H1 (cell line): Measurements from ENCODE around the gene HMX1. TPM values are rescaled to one million over a fixed set of nuclear protein-coding genes. Genes with fewer than 3 reads are reported as not detected.

ENCODE experiments used
- CTCF ChIA-PET: fragments of 300-600 bp; sonication (Branson Sonifier 250); formaldehyde crosslinking; loops from one replicate; lab custom pipeline; 2021; ENCODE audit not compliant: partially characterized antibody; lab: Charles Lee
- POLR2A ChIA-PET: fragments of 300-600 bp; sonication (Branson Sonifier 250); formaldehyde crosslinking; loops from one replicate; lab custom pipeline; 2021; ENCODE audit warnings: inconsistent platforms; ENCODE audit not compliant: partially characterized antibody; lab: Charles Lee
- DNase-seq, 2 experiments: peaks; one replicate each; pipeline versions ENCODE4 v3.0.0 to v3.0.0-alpha.2; 2010 to 2022; ENCODE audit warnings: low spot score in 2 of 2, low read depth in 1 of 2, mixed read lengths in 1 of 2
- FAIRE-seq: peaks from 2 replicates; lab custom pipeline; 2011; peaks lifted over from hg19 to GRCh38; lab: Jason Lieb, UNC
- H2AFZ ChIP-seq: 2 replicates; pipeline ENCODE4 v1.8.1; 2012; ENCODE audit warnings: low read length, inconsistent platforms
- H2AK5ac ChIP-seq: 2 replicates; pipeline ENCODE4 v1.6.1; 2013; ENCODE audit warnings: low read depth, low read length
- H2BK120ac ChIP-seq: replicated peaks from 2 replicates; pipeline ENCODE3; 2013; ENCODE audit warnings: low read depth, low read length, inconsistent platforms
- H2BK12ac ChIP-seq: 2 replicates; pipeline ENCODE4 v1.6.1; 2013; ENCODE audit warnings: low read depth, low read length
- H2BK15ac ChIP-seq: 2 replicates; pipeline ENCODE4 v1.6.1; 2013; ENCODE audit warnings: low read length
- H2BK20ac ChIP-seq: 2 replicates; pipeline ENCODE4 v1.6.1; 2013; ENCODE audit warnings: low read length
- H2BK5ac ChIP-seq: 2 replicates; pipeline ENCODE4 v1.6.1; 2013; ENCODE audit warnings: low read depth, low read length
- H3K14ac ChIP-seq: 2 replicates; pipeline ENCODE4 v1.6.1; 2013; ENCODE audit warnings: inconsistent platforms; ENCODE audit not compliant: insufficient read length
- H3K18ac ChIP-seq: 2 replicates; pipeline ENCODE4 v1.6.1; 2013; ENCODE audit warnings: low read length; ENCODE audit errors: extremely low read depth
- H3K23ac ChIP-seq: 2 replicates; pipeline ENCODE4 v1.6.1; 2013; ENCODE audit warnings: inconsistent platforms; ENCODE audit not compliant: insufficient read length
- H3K23me2 ChIP-seq: 2 replicates; pipeline ENCODE4 v1.6.1; 2013; ENCODE audit warnings: low read depth, low read length
- H3K27ac ChIP-seq: 2 replicates; pipeline ENCODE4 v1.6.1; 2011; ENCODE audit warnings: low read depth, low read length, inconsistent platforms
- H3K27me3 ChIP-seq, 4 experiments: replicated peaks in 1 of 4; 1 replicate in 1 of 4; 2 replicates in 3 of 4; pipeline versions ENCODE4 v1.6.1 to v1.8.1; 2011 to 2013; ENCODE audit warnings: low read length in 3 of 4, mild to moderate bottlenecking in 3 of 4, inconsistent platforms in 2 of 4, mixed read lengths in 2 of 4, moderate library complexity in 1 of 4; ENCODE audit not compliant: control insufficient read depth in 3 of 4, insufficient read depth in 3 of 4; ENCODE audit errors: extremely low read depth in 1 of 4
- H3K36me3 ChIP-seq, 4 experiments: 2 replicates each; pipeline versions ENCODE4 v1.6.1 to v1.8.1; 2011 to 2013; ENCODE audit warnings: mild to moderate bottlenecking in 4 of 4, low read length in 3 of 4, moderate library complexity in 2 of 4, control low read depth in 1 of 4, inconsistent platforms in 1 of 4; ENCODE audit not compliant: insufficient read depth in 4 of 4, control insufficient read depth in 2 of 4
- H3K4ac ChIP-seq: replicated peaks from 2 replicates; pipeline ENCODE3; 2013; ENCODE audit warnings: low read length, low read depth, mixed read lengths, inconsistent platforms; ENCODE audit not compliant: insufficient read length
- H3K4me1 ChIP-seq, 4 experiments: replicated peaks in 1 of 4; 1 replicate in 1 of 4; 2 replicates in 3 of 4; pipeline versions ENCODE4 v1.6.1 to v1.8.1; 2011 to 2013; ENCODE audit warnings: low read length in 3 of 4, inconsistent platforms in 2 of 4, mixed read lengths in 1 of 4; ENCODE audit not compliant: insufficient read depth in 4 of 4, control insufficient read depth in 3 of 4
- H3K4me2 ChIP-seq, 2 experiments: 2 replicates each; pipeline versions ENCODE4 v1.6.1 to v1.8.1; 2011 to 2013; ENCODE audit warnings: low read depth in 2 of 2, low read length in 2 of 2, control low read depth in 1 of 2, inconsistent platforms in 1 of 2, mild to moderate bottlenecking in 1 of 2; ENCODE audit not compliant: insufficient read depth in 1 of 2
- H3K4me3 ChIP-seq, 4 experiments: fragments of 200-600, 300-600 bp in 1 of 4; sonication (generic), shearing (Covaris generic), sonication (Bioruptor Twin) in 1 of 4; 2 replicates each; pipeline versions ENCODE4 v1.5.1 to v1.8.1; 2011 to 2016; ENCODE audit warnings: low read length in 4 of 4, low read depth in 3 of 4, control low read depth in 2 of 4, inconsistent platforms in 2 of 4, mild to moderate bottlenecking in 2 of 4, mixed read lengths in 1 of 4, moderate library complexity in 1 of 4; ENCODE audit not compliant: insufficient read depth in 2 of 4; ENCODE audit errors: extremely low read depth in 1 of 4
- H3K56ac ChIP-seq: replicated peaks from 2 replicates; pipeline ENCODE3; 2013; ENCODE audit warnings: low read depth, mild to moderate bottlenecking, mixed read lengths, low read length, inconsistent platforms; ENCODE audit not compliant: insufficient read length
- H3K79me1 ChIP-seq: 2 replicates; pipeline ENCODE4 v1.6.1; 2013; ENCODE audit warnings: low read depth, low read length, control low read depth
- H3K79me2 ChIP-seq, 2 experiments: 2 replicates each; pipeline versions ENCODE4 v1.6.1 to v1.8.1; 2012 to 2013; ENCODE audit warnings: low read length in 2 of 2, mild to moderate bottlenecking in 2 of 2, inconsistent platforms in 1 of 2; ENCODE audit not compliant: insufficient read depth in 2 of 2, control insufficient read depth in 1 of 2
- H3K9ac ChIP-seq, 4 experiments: replicated peaks in 1 of 4; 1 replicate in 1 of 4; 2 replicates in 3 of 4; pipeline versions ENCODE4 v1.6.1 to v1.8.1; 2011 to 2013; ENCODE audit warnings: low read depth in 3 of 4, low read length in 3 of 4, control low read depth in 2 of 4, mild to moderate bottlenecking in 2 of 4, moderate library complexity in 2 of 4, inconsistent platforms in 1 of 4; ENCODE audit errors: extremely low read depth in 1 of 4
- H3K9me3 ChIP-seq, 2 experiments: 2 replicates each; pipeline versions ENCODE4 v1.6.1 to v1.8.1; 2012 to 2013; ENCODE audit warnings: mild to moderate bottlenecking in 2 of 2, moderate library complexity in 2 of 2, control low read depth in 1 of 2, inconsistent platforms in 1 of 2, low read depth in 1 of 2, low read length in 1 of 2, mixed read lengths in 1 of 2; ENCODE audit not compliant: insufficient read depth in 2 of 2
- H4K20me1 ChIP-seq, 2 experiments: replicated peaks in 1 of 2; 2 replicates each; pipeline versions ENCODE3 to v1.8.1; 2011 to 2013; ENCODE audit warnings: inconsistent platforms in 2 of 2, low read length in 2 of 2, mild to moderate bottlenecking in 1 of 2; ENCODE audit not compliant: insufficient read depth in 2 of 2, control insufficient read depth in 1 of 2
- H4K5ac ChIP-seq: 2 replicates; pipeline ENCODE4 v1.6.1; 2013; ENCODE audit warnings: low read length, low read depth, mixed read lengths, inconsistent platforms; ENCODE audit not compliant: insufficient read length
- H4K8ac ChIP-seq: 2 replicates; pipeline ENCODE4 v1.8.0; 2013; ENCODE audit warnings: mild to moderate bottlenecking, moderate library complexity, low read length, inconsistent platforms; ENCODE audit not compliant: insufficient read depth; ENCODE audit errors: extremely low read depth
- H4K91ac ChIP-seq: replicated peaks from 2 replicates; pipeline ENCODE3; 2013; ENCODE audit warnings: low read length, mixed read lengths, inconsistent platforms; ENCODE audit not compliant: insufficient read length
- EGR1 ChIP-seq: IDR thresholded peaks from 2 replicates; pipeline ENCODE4 v1.6.1; 2011; ENCODE audit warnings: low read depth, low read length, borderline replicate concordance
- KDM1A ChIP-seq: fragments of 200-600, 300-600 bp; sonication (generic); IDR thresholded peaks from 2 replicates; pipeline ENCODE4 v1.7.1; 2016; ENCODE audit warnings: mild to moderate bottlenecking, low read length, borderline replicate concordance
- KDM5A ChIP-seq: fragments of 200-600 bp; IDR thresholded peaks from 2 replicates; pipeline ENCODE4 v1.7.1; 2012; ENCODE audit warnings: mild to moderate bottlenecking, low read length, inconsistent platforms, mixed read lengths
- POU5F1 ChIP-seq: IDR thresholded peaks from 2 replicates; pipeline ENCODE4 v1.6.1; 2011; ENCODE audit warnings: low read depth, mild to moderate bottlenecking, low read length, moderate library complexity
- WGBS, 2 experiments: shearing (Covaris generic) in 1 of 2; methylation state at CpG; one replicate each; pipeline versions ENCODE4 v1.1.6 to v1.1.7; 2013 to 2015; ENCODE audit warnings: low lambda C conversion rate in 2 of 2, mixed read lengths in 2 of 2, inconsistent platforms in 1 of 2, low coverage in 1 of 2, missing lambda C conversion rate in 1 of 2; ENCODE audit not compliant: insufficient replicate concordance in 2 of 2, insufficient coverage in 1 of 2, insufficient read length in 1 of 2; ENCODE audit errors: extremely low coverage in 1 of 2, missing lambda C conversion rate in 1 of 2; 5-methylcytosine and 5-hydroxymethylcytosine counted together
- polyA plus RNA-seq, 7 experiments: library from polyadenylated mRNA; depleted of rRNA in 3 of 7; stranded (reverse) in 5 of 7; unstranded in 2 of 7; fragments of >200 nt in 5 of 7; fragments of 200-250 nt in 2 of 7; gene quantifications; 1 replicate in 5 of 7; 2 replicates in 1 of 7; 4 replicates in 1 of 7; pipeline versions ENCODE4 v1.2.1 to v1.2.3, GENCODE V29; 2011 to 2013; ENCODE audit warnings: missing spikeins in 2 of 7, mixed read lengths in 2 of 7
- total RNA-seq: library from RNA; stranded (reverse); fragmentation: NEBNext Ultra II Directional; extraction: Animal tissue kit (Norgen Biotek cat#: 25700); gene quantifications from 2 replicates; pipeline ENCODE4 v1.2.1, GENCODE V29; 2021
- TF ChIP-seq, protein P1 (sequence below): IDR thresholded peaks from 2 replicates; pipeline ENCODE4 v1.6.1; 2012; ENCODE audit warnings: inconsistent platforms
- TF ChIP-seq, protein P2 (sequence below), 3 experiments: IDR thresholded peaks; 1 replicate in 2 of 3; 2 replicates in 1 of 3; pipeline versions ENCODE4 v1.5.1 to v1.6.1; 2011; ENCODE audit warnings: low read length in 3 of 3, mild to moderate bottlenecking in 3 of 3, inconsistent platforms in 2 of 3, low read depth in 1 of 3, moderate library complexity in 1 of 3; ENCODE audit not compliant: insufficient read depth in 1 of 3; ENCODE audit errors: control extremely low read depth in 1 of 3

HMX1 gene
- total and polyA plus RNA-seq, 2 of the 8 experiments (the other 6 are each of a cell fraction or from before 2014, with no cell fraction given), result 0.26 TPM; not detected in 1

DNA sequence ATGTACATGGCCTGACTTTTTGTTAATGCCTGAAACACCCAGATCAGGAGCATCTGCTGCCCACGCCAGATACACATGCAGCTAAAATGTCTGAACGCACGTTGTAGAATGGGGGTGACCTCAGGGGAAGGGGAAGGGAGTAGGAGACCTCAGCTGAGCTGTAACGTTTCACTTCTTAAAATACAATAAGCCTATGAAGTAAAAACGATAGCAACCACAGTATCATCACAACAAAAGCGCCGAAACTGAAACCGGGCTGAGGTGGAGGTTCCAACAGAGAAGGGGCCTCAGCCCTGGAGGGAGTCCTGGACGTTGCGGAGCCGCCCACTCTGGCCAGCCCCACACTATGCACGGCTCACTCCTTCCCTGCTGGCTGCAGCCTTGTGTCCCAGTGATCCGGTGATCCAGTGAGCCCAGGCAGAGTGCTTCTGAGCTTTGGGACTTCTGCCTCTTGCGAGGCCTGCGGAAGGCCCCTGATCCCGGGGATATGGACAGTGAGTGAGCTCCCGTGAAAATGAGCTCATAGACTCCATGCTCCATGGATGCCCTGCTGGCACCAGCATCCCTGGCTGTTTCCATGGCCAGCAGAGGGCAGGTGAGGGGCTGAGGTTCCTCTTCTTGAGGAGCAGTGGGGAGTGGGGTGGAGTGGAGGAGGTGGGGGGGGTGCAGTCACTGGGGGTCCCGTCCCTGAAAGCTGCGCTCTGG is 52.0 kb downstream of the HMX1 start:
- H3K4me3 ChIP-seq, result no peak overlapping the region
- no peak overlapping the region for H3K23ac ChIP-seq
- FAIRE-seq (no peak), DNase-seq (peak in 1 of 2 experiments; percentile 47)
- WGBS, 2 experiments, result 86% methylated on average over 16 of the region's 19 CpGs; no CpG with 5 or more reads in 1 of the 2 experiments
- ChIA-PET CTCF (interaction anchor here (0.6 to 2.0 kb wide), 14 partner anchors 12 to 879 kb away, joined by 3 to 25 read pairs (median 3); no protein-coding TSS in a partner anchor), POLR2A (no interaction called here)
- H2AFZ ChIP-seq, result no peak overlapping the region
- no peak overlapping the region; the same call in 1 of the 2 replicates for H4K8ac ChIP-seq
- no peaks in the 10 kb centered on the region for H3K4me1 ChIP-seq
- no peak overlapping the region for H2BK15ac ChIP-seq
- no peak overlapping the region for H3K4me2 ChIP-seq
- no peak overlapping the region for H3K18ac ChIP-seq
- H2BK120ac ChIP-seq, result no peak overlapping the region
- H4K5ac ChIP-seq, result no peak overlapping the region
- H2BK12ac ChIP-seq, result no peak overlapping the region
- no peak overlapping the region for H3K4ac ChIP-seq
- no peak overlapping the region for H3K27ac ChIP-seq
- H2BK5ac ChIP-seq, result no peak overlapping the region
- H3K9me3 ChIP-seq, result no peaks in the 10 kb centered on the region
- H2AK5ac ChIP-seq, result no peak overlapping the region
- no peaks in the 10 kb centered on the region for H3K36me3 ChIP-seq
- no peaks in the 10 kb centered on the region for H3K79me2 ChIP-seq
- no peaks in the 10 kb centered on the region for H3K23me2 ChIP-seq
- H4K91ac ChIP-seq, result no peak overlapping the region
- H3K27me3 ChIP-seq, result no peaks in the 10 kb centered on the region; a peak in 1 of 7 replicates
- H3K56ac ChIP-seq, result no peak overlapping the region
- no peaks in the 10 kb centered on the region for H3K79me1 ChIP-seq
- no peak overlapping the region for H2BK20ac ChIP-seq
- H3K14ac ChIP-seq, result no peak overlapping the region
- H4K20me1 ChIP-seq, result peaks cover 0 to 3% of the 10 kb centered on the region in 2 experiments
- no peak overlapping the region for H3K9ac ChIP-seq
- TF ChIP-seq POU5F1 (no peak), EGR1 (no peak), KDM5A (no peak), KDM1A (no peak)
- TF ChIP-seq, protein P1, sequence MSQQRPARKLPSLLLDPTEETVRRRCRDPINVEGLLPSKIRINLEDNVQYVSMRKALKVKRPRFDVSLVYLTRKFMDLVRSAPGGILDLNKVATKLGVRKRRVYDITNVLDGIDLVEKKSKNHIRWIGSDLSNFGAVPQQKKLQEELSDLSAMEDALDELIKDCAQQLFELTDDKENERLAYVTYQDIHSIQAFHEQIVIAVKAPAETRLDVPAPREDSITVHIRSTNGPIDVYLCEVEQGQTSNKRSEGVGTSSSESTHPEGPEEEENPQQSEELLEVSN, result no peak
- TF ChIP-seq, protein P2, sequence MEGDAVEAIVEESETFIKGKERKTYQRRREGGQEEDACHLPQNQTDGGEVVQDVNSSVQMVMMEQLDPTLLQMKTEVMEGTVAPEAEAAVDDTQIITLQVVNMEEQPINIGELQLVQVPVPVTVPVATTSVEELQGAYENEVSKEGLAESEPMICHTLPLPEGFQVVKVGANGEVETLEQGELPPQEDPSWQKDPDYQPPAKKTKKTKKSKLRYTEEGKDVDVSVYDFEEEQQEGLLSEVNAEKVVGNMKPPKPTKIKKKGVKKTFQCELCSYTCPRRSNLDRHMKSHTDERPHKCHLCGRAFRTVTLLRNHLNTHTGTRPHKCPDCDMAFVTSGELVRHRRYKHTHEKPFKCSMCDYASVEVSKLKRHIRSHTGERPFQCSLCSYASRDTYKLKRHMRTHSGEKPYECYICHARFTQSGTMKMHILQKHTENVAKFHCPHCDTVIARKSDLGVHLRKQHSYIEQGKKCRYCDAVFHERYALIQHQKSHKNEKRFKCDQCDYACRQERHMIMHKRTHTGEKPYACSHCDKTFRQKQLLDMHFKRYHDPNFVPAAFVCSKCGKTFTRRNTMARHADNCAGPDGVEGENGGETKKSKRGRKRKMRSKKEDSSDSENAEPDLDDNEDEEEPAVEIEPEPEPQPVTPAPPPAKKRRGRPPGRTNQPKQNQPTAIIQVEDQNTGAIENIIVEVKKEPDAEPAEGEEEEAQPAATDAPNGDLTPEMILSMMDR (IDR thresholded peaks at IDR 0.05; ENCODE audit: control extremely low read depth in 1 of 3, insufficient read depth in 1 of 3, low read depth in 1 of 3, low read length in 3 of 3), result peak; percentile 49 to 69 (median 50)
